Measurements from ENCODE around the gene FRMD4A. TPM values are rescaled to one million over a fixed set of nuclear protein-coding genes. Genes with fewer than 3 reads are reported as not detected.
"Not testable (repeated sequence)": the region's sequence is repeated elsewhere in the genome, so short reads cannot be mapped to it uniquely, and the experiment has no call there.

Gene FRMD4A
- total and polyA plus RNA-seq, 3 donors from 2014 or later, result 15.0 to 20.8 (median 18.7) TPM

DNA sequence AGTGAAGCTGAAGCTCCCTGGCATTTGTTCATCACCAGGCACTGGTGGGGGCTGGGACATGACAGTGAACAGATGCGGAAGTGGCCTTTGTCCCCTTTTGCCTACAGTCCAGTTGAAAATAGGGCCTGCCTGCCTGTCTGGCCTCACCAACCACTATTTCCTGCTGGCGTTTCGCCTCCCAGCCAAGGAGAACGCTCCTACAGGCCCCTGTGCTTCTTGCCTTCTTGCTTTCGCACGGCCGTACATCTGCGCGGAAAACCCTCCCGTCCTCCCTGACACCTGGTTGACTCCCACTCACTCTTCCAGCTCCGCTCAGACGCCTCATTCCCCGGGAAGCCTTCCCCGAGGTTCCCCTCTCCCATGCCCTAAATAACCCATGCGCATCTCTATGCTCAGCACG lies 426.7 kb downstream of the FRMD4A start:
- H3K27ac ChIP-seq, result no peak overlapping the region
- H3K4me3 ChIP-seq, result no peak overlapping the region
- no peaks in the 10 kb centered on the region for H3K36me3 ChIP-seq (ENCODE audit: low read depth, missing control alignments)
- no peaks in the 10 kb centered on the region for H3K9me3 ChIP-seq
- no peak for DNase-seq
- intact Hi-C loops (cut with DNase I; ENCODE audit: low total_unique reads), result no loop called here
- no peaks in the 10 kb centered on the region for H3K27me3 ChIP-seq
- WGBS, 2 donors, result 48 to 53% methylated on average over 16 of the region's 16 CpGs
- no peaks in the 10 kb centered on the region for H3K4me1 ChIP-seq
- no peak for TF ChIP-seq POLR2A (IDR thresholded peaks at IDR 0.05)
- TF ChIP-seq, protein P1, sequence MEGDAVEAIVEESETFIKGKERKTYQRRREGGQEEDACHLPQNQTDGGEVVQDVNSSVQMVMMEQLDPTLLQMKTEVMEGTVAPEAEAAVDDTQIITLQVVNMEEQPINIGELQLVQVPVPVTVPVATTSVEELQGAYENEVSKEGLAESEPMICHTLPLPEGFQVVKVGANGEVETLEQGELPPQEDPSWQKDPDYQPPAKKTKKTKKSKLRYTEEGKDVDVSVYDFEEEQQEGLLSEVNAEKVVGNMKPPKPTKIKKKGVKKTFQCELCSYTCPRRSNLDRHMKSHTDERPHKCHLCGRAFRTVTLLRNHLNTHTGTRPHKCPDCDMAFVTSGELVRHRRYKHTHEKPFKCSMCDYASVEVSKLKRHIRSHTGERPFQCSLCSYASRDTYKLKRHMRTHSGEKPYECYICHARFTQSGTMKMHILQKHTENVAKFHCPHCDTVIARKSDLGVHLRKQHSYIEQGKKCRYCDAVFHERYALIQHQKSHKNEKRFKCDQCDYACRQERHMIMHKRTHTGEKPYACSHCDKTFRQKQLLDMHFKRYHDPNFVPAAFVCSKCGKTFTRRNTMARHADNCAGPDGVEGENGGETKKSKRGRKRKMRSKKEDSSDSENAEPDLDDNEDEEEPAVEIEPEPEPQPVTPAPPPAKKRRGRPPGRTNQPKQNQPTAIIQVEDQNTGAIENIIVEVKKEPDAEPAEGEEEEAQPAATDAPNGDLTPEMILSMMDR (IDR thresholded peaks at IDR 0.05), result no peak

DNA sequence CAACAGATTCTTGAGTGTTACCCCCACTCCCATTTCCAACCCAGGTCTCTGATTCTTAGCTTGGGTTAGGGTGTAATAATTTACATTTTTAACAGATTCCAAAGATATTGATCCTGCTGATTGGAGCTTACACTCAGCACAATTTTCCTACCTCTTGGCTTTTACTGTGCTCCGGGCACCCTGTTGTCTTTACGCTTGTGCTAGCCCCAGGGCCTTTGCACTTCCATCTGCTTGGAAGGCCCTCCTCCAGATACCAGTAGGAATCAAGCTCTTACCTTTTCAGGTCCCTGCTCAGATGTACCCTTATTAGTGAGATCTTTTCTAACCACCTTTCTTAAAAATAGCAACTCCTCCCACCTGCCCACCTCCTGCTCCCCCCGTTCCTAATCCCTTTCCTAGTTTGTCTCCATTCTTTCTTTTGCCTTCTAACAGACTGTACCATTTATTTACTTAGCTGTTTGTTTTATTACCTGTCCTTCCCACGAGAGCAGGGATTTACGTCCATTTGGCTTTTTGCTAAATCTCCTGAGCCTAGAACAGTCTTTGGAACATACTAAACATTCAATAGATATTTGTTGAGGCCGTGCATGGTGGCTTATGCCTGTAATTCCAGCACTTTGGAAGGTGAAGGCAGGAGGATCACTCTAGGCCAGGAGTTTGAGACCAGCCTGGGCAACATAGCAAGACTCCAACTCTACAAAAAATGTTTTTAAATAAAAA lies 427.7 kb downstream of the FRMD4A start:
- no peak overlapping the region for H3K27ac ChIP-seq
- TF ChIP-seq, protein P1 (IDR thresholded peaks at IDR 0.05), result no peak
- TF ChIP-seq POLR2A (IDR thresholded peaks at IDR 0.05), result no peak
- 90 to 93% methylated on average over 6 of the region's 6 CpGs for WGBS, 2 donors
- intact Hi-C loops (cut with DNase I; ENCODE audit: low total_unique reads), result no loop called here
- no peaks in the 10 kb centered on the region for H3K9me3 ChIP-seq
- no peaks in the 10 kb centered on the region for H3K36me3 ChIP-seq (ENCODE audit: low read depth, missing control alignments)
- DNase-seq, result no peak
- H3K27me3 ChIP-seq, result no peaks in the 10 kb centered on the region
- no peaks in the 10 kb centered on the region for H3K4me1 ChIP-seq
- H3K4me3 ChIP-seq, result no peak overlapping the region

DNA sequence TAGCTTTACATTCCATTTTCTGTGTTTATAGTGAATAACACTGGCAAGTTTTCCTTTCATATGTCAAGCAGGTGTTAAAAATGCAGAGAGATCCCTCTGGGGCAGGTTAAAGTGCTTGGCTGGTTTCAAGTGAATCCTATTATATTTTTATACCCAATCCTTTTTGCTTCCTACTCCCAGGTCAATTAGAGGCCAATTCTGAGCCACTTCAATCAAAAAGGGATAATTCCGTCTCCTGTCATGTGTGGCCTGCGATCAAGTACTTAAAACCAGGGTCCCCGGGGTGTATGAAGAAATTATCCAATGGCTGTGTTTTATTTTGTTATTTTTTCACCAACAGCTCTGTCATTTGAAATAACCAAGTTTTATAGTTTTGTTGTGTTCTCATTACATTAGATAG lies 430.8 kb downstream of the FRMD4A start:
- 87 to 91% methylated on average over 3 of the region's 3 CpGs for WGBS, 2 donors
- Histone ChIP-seq H3K4me3 (no peak overlapping the region), H3K4me1 (no peaks in the 10 kb centered on the region), H3K9me3 (no peaks in the 10 kb centered on the region), H3K27me3 (no peaks in the 10 kb centered on the region), H3K27ac (no peak overlapping the region), H3K36me3 (ENCODE audit: low read depth, missing control alignments) (no peaks in the 10 kb centered on the region)
- TF ChIP-seq, protein P1 (IDR thresholded peaks at IDR 0.05), result no peak
- TF ChIP-seq POLR2A (IDR thresholded peaks at IDR 0.05), result no peak
- no peak for DNase-seq
- intact Hi-C loops (cut with DNase I; ENCODE audit: low total_unique reads), result no loop called here

DNA sequence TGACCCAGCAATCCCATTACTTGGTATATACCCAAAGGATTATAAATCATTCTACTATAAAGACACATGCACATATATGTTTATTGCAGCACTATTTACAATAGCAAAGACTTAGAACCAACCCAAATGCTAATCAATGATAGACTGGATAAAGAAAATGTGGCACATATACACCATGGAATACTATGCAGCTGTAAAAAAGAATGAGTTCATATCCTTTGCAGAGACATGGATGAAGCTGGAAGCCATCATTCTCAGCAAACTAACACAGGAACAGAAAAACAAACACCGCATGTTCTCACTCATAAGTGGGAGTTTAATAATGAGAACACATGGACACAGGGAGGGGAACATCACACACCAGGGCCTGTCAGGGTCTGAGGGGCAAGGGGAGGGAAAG lies 434.6 kb downstream of the FRMD4A start:
- 93 to 95% methylated on average over 1 of the region's 1 CpG for WGBS, 2 donors
- H3K9me3 ChIP-seq; H3K4me3 ChIP-seq; DNase-seq; H3K36me3 ChIP-seq (ENCODE audit: low read depth, missing control alignments); H3K27me3 ChIP-seq; intact Hi-C loops (cut with DNase I; ENCODE audit: low total_unique reads); H3K4me1 ChIP-seq; H3K27ac ChIP-seq: not testable (repeated sequence)

DNA sequence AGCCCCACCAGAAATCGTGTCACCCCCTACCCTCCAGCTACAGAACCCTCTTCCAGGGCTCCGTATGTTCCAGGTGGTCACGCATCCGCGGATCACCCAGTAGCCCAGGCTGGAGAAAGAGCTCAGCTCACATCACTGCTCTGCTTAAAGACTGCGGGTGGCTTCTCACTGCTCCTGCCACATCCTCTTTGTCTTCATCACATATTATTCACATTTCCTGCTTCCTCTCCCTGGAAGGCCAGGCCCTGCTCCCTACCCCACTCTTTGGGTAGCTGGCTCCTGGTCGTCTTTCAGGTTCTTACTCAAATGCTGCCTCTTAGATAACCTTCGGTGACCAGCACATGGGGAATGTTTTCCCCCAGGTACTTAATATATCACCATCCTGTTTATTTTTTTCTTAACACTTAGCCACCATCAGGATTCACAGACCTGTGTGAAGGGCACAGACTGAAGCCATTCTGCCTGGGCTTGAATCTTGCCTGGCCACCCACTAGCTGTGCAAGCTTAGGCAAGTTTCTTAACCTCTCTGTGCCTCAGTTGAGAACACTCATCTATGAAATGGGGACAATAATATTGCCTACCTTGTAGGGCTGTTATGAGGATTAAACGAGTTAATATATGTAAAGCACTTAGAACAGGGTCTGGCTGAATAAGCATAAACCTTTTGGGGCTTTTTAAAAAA lies 436.2 kb downstream of the FRMD4A start:
- Histone ChIP-seq H3K27me3 (no peaks in the 10 kb centered on the region), H3K4me3 (no peak overlapping the region), H3K4me1 (peaks cover 3% of the 10 kb centered on the region), H3K27ac (no peak overlapping the region), H3K36me3 (ENCODE audit: low read depth, missing control alignments) (no peaks in the 10 kb centered on the region), H3K9me3 (no peaks in the 10 kb centered on the region)
- TF ChIP-seq, protein P1 (IDR thresholded peaks at IDR 0.05), result no peak
- TF ChIP-seq POLR2A (IDR thresholded peaks at IDR 0.05), result no peak
- DNase-seq, result no peak
- 82 to 83% methylated on average over 9 of the region's 9 CpGs for whole genome bisulfite sequencing, 2 donors
- intact Hi-C loops (cut with DNase I; ENCODE audit: low total_unique reads), result no loop called here

Data from testis (tissue), 3 donors.